Thyroid gland (tissue), 4 donors: Measurements from ENCODE around the gene EPO.

Experiments
- POLR2A ChIP-seq, 2 donors: fragments of 450-650 bp; IDR thresholded peaks; one replicate each; pipeline ENCODE4 v1.6.1; 2017; ENCODE audit warnings: antibody characterized with exemption in 2 of 2, mild to moderate bottlenecking in 2 of 2, moderate library complexity in 1 of 2
- TF ChIP-seq, protein P1 (sequence below), 6 experiments: fragments of 200-600 bp in 3 of 6; fragments of 450-650 bp in 3 of 6; sonication (generic) in 3 of 6; IDR thresholded peaks; one replicate each; pipeline ENCODE4 v1.5.1; 2016 to 2019; ENCODE audit warnings: antibody characterized with exemption in 6 of 6, mild to moderate bottlenecking in 2 of 6, inconsistent platforms in 1 of 6, moderate library complexity in 1 of 6

DNA sequence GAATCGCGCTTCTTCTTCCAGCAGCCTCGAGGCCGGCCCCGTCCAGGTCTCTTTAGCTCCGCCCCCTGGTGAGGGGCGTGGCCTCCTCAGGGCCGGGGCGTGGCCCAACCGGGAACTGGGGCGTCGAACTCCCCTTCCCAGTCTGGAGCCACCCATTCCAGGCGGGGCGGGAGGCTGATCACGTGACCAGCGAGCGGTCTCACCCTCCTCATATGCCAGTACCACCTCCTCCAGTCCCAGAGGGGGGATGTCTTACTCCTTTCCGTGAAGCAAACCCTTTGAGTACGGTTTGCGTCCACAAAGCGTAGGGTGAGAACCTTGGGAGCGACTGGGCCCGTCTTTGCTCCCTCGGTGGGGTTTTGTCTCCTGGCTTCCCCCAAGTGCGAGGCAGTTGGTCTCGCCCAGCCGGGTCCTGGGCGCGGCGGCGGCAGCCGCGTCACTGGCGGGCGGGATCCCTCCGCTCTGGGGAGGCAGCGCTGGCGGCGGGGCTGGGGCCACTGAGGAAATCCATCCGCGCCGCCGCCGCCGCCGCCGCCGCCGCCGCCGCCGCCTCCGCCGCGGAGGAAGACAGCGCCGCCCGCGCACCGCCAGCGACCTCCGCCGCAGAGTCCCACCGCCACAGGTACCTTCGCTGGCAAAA lies 46.8 kb upstream of the EPO start, which contains the start of gene GNB2:
- TF ChIP-seq, protein P1, sequence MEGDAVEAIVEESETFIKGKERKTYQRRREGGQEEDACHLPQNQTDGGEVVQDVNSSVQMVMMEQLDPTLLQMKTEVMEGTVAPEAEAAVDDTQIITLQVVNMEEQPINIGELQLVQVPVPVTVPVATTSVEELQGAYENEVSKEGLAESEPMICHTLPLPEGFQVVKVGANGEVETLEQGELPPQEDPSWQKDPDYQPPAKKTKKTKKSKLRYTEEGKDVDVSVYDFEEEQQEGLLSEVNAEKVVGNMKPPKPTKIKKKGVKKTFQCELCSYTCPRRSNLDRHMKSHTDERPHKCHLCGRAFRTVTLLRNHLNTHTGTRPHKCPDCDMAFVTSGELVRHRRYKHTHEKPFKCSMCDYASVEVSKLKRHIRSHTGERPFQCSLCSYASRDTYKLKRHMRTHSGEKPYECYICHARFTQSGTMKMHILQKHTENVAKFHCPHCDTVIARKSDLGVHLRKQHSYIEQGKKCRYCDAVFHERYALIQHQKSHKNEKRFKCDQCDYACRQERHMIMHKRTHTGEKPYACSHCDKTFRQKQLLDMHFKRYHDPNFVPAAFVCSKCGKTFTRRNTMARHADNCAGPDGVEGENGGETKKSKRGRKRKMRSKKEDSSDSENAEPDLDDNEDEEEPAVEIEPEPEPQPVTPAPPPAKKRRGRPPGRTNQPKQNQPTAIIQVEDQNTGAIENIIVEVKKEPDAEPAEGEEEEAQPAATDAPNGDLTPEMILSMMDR (IDR thresholded peaks at IDR 0.05), result peak in 2 of 6 experiments; percentile 31 to 38
- TF ChIP-seq POLR2A (IDR thresholded peaks at IDR 0.05), result peak; percentile 78 to 89
